Liver (tissue), 9 donors: Measurements from ENCODE around the gene FYB2. TPM values are rescaled to one million over a fixed set of nuclear protein-coding genes. Genes with fewer than 3 reads are reported as not detected.

Experiments used
- DNase-seq: peaks from one replicate; pipeline ENCODE4 v3.0.0-alpha.2; 2017; ENCODE audit warnings: low spot score
- H3K27ac ChIP-seq, 2 donors: one replicate each; pipeline ENCODE4 v1.7.0; 2013; ENCODE audit warnings: inconsistent platforms in 2 of 2, low read length in 2 of 2, control low read depth in 1 of 2, low read depth in 1 of 2, mild to moderate bottlenecking in 1 of 2
- H3K27me3 ChIP-seq, 4 donors: one replicate each; pipeline versions ENCODE4 v1.6.1 to v1.7.0; 2013; ENCODE audit warnings: low read length in 3 of 4, inconsistent platforms in 1 of 4, mild to moderate bottlenecking in 1 of 4, moderate library complexity in 1 of 4; ENCODE audit not compliant: control insufficient read depth in 4 of 4, insufficient read depth in 4 of 4
- H3K36me3 ChIP-seq, 4 donors: one replicate each; pipeline versions ENCODE4 v1.6.1 to v1.7.0; 2013; ENCODE audit warnings: low read length in 3 of 4, mild to moderate bottlenecking in 3 of 4, low read depth in 1 of 4, moderate library complexity in 1 of 4; ENCODE audit not compliant: control insufficient read depth in 4 of 4, insufficient read depth in 3 of 4
- H3K4me1 ChIP-seq, 4 donors: one replicate each; pipeline versions ENCODE4 v1.6.1 to v1.7.0; 2013; ENCODE audit warnings: low read length in 3 of 4, mild to moderate bottlenecking in 3 of 4, moderate library complexity in 1 of 4; ENCODE audit not compliant: control insufficient read depth in 4 of 4, insufficient read depth in 4 of 4
- H3K4me3 ChIP-seq, 3 donors: one replicate each; pipeline versions ENCODE4 v1.6.1 to v1.7.0; 2013; ENCODE audit warnings: low read length in 3 of 3, control low read depth in 1 of 3, low read depth in 1 of 3, mild to moderate bottlenecking in 1 of 3
- H3K9ac ChIP-seq, 2 donors: one replicate each; pipeline ENCODE4 v1.7.0; 2013; ENCODE audit warnings: low read length in 2 of 2, mild to moderate bottlenecking in 2 of 2, moderate library complexity in 2 of 2, control low read depth in 1 of 2, low read depth in 1 of 2
- H3K9me3 ChIP-seq, 4 donors: one replicate each; pipeline versions ENCODE4 v1.6.1 to v1.7.0; 2013; ENCODE audit warnings: low read length in 3 of 4; ENCODE audit not compliant: control insufficient read depth in 4 of 4
- ATF3 ChIP-seq: IDR thresholded peaks from 2 replicates; pipeline ENCODE4 v1.6.1; 2016; ENCODE audit warnings: antibody characterized with exemption
- CTCF ChIP-seq: fragments of 150-350 bp; IDR thresholded peaks from 2 replicates; pipeline ENCODE4 v1.5.1; 2017; ENCODE audit warnings: improper control_type of control experiment, low read depth, low read length; ENCODE audit not compliant: missing input control
- EGR1 ChIP-seq, 2 donors: IDR thresholded peaks; 2 replicates each; pipeline ENCODE4 v1.6.1; 2016 to 2018; ENCODE audit warnings: antibody characterized with exemption in 2 of 2, low read depth in 2 of 2
- FOXA1 ChIP-seq: IDR thresholded peaks from 2 replicates; pipeline ENCODE4 v1.6.1; 2016; ENCODE audit warnings: antibody characterized with exemption
- FOXA2 ChIP-seq: IDR thresholded peaks from 2 replicates; pipeline ENCODE4 v1.6.1; 2016; ENCODE audit warnings: antibody characterized with exemption
- GABPA ChIP-seq, 2 donors: IDR thresholded peaks in 1 of 2; conservative IDR thresholded peaks in 1 of 2; 2 replicates each; pipeline ENCODE4 v1.6.1; 2016; ENCODE audit warnings: antibody characterized with exemption in 2 of 2, mild to moderate bottlenecking in 1 of 2, moderate library complexity in 1 of 2
- HNF4A ChIP-seq, 2 donors: conservative IDR thresholded peaks; 2 replicates each; pipeline ENCODE4 v1.6.1; 2016; ENCODE audit warnings: antibody characterized with exemption in 2 of 2, mild to moderate bottlenecking in 2 of 2
- HNF4G ChIP-seq: IDR thresholded peaks from 2 replicates; pipeline ENCODE4 v1.6.1; 2016; ENCODE audit warnings: antibody characterized with exemption
- JUND ChIP-seq, 2 donors: IDR thresholded peaks; 2 replicates each; pipeline ENCODE4 v1.6.1; 2016; ENCODE audit warnings: antibody characterized with exemption in 2 of 2
- NR2F2 ChIP-seq: IDR thresholded peaks from 2 replicates; pipeline ENCODE4 v1.6.1; 2016; ENCODE audit warnings: antibody characterized with exemption
- RAD21 ChIP-seq, 2 donors: IDR thresholded peaks; 2 replicates each; pipeline ENCODE4 v1.6.1; 2016; ENCODE audit warnings: antibody characterized with exemption in 2 of 2, mild to moderate bottlenecking in 2 of 2
- REST ChIP-seq: IDR thresholded peaks from 2 replicates; pipeline ENCODE4 v1.6.1; 2016; ENCODE audit warnings: antibody characterized with exemption, mild to moderate bottlenecking
- RXRA ChIP-seq, 2 donors: IDR thresholded peaks; 2 replicates each; pipeline ENCODE4 v1.6.1; 2017 to 2018; ENCODE audit warnings: antibody characterized with exemption in 2 of 2, mild to moderate bottlenecking in 1 of 2
- SP1 ChIP-seq: IDR thresholded peaks from 2 replicates; pipeline ENCODE4 v1.6.1; 2018; ENCODE audit warnings: antibody characterized with exemption, mild to moderate bottlenecking
- TAF1 ChIP-seq: conservative IDR thresholded peaks from 2 replicates; pipeline ENCODE4 v1.6.1; 2016; ENCODE audit warnings: antibody characterized with exemption, mild to moderate bottlenecking
- YY1 ChIP-seq: IDR thresholded peaks from 2 replicates; pipeline ENCODE4 v1.6.1; 2016; ENCODE audit warnings: antibody characterized with exemption, mild to moderate bottlenecking
- WGBS: extraction: QIAGEN DNeasy Blood & Tissue Kit; methylation state at CpG from one replicate; pipeline ENCODE4 v1.1.7; 2013; 5-methylcytosine and 5-hydroxymethylcytosine counted together
- polyA plus RNA-seq, 2 donors: library from polyadenylated mRNA; stranded (reverse) in 1 of 2; unstranded in 1 of 2; fragments of 200-250 nt in 1 of 2; fragments of >200 nt in 1 of 2; fragmentation: Nextera tagmentation in 1 of 2; extraction: Ambion mirVana in 1 of 2; gene quantifications; one replicate each; pipeline versions ENCODE4 v1.2.1 to v1.2.3, GENCODE V29; 2013 to 2015
- total RNA-seq, 2 donors: library from RNA; depleted of rRNA; stranded (reverse); fragments of >200 nt; gene quantifications; one replicate each; pipeline ENCODE4 v1.2.3, GENCODE V29; 2014
- TF ChIP-seq, protein P1 (sequence below): IDR thresholded peaks from 2 replicates; pipeline ENCODE4 v1.6.1; 2016; ENCODE audit warnings: antibody characterized with exemption
- TF ChIP-seq, protein P2 (sequence below): IDR thresholded peaks from 2 replicates; pipeline ENCODE4 v1.6.1; 2016; ENCODE audit warnings: antibody characterized with exemption
- donor health status: healthy.
- donor health status: healthy.
- donor health status: healthy.
- donor health status: healthy.
- donor health status: healthy.

Gene FYB2
- total and polyA plus RNA-seq, 4 donors = 3.3 to 31.3 (median 16.2) TPM

GRCh38 chr1:56868761-56869160, 49.6 kb upstream of the FYB2 start:
- TF ChIP-seq ATF3 (no peak), TAF1 (no peak), FOXA2 (no peak), RXRA (IDR thresholded peaks at IDR 0.05) (no peak), RAD21 (IDR thresholded peaks at IDR 0.05) (no peak), GABPA (IDR thresholded peaks at IDR 0.05 in 1 of 2, conservative IDR thresholded peaks at IDR 0.05 in 1 of 2) (no peak), HNF4G (no peak), SP1 (no peak), JUND (IDR thresholded peaks at IDR 0.05) (no peak), FOXA1 (no peak)
- TF ChIP-seq, protein P1, sequence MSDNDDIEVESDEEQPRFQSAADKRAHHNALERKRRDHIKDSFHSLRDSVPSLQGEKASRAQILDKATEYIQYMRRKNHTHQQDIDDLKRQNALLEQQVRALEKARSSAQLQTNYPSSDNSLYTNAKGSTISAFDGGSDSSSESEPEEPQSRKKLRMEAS = no peak
- no peak for DNase-seq

GRCh38 chr1:56867491-56867890, 48.3 kb upstream of the FYB2 start:
- TF ChIP-seq HNF4G (no peak), EGR1 (IDR thresholded peaks at IDR 0.05; ENCODE audit: low read depth in 2 of 2) (no peak), RAD21 (IDR thresholded peaks at IDR 0.05) (no peak), JUND (IDR thresholded peaks at IDR 0.05) (no peak), FOXA1 (no peak), CTCF (no peak), GABPA (IDR thresholded peaks at IDR 0.05 in 1 of 2, conservative IDR thresholded peaks at IDR 0.05 in 1 of 2) (no peak), YY1 (no peak), SP1 (no peak), FOXA2 (no peak), RXRA (IDR thresholded peaks at IDR 0.05) (no peak), REST (no peak), HNF4A (conservative IDR thresholded peaks at IDR 0.05) (no peak), NR2F2 (no peak)
- TF ChIP-seq, protein P1 = no peak
- TF ChIP-seq, protein P2, sequence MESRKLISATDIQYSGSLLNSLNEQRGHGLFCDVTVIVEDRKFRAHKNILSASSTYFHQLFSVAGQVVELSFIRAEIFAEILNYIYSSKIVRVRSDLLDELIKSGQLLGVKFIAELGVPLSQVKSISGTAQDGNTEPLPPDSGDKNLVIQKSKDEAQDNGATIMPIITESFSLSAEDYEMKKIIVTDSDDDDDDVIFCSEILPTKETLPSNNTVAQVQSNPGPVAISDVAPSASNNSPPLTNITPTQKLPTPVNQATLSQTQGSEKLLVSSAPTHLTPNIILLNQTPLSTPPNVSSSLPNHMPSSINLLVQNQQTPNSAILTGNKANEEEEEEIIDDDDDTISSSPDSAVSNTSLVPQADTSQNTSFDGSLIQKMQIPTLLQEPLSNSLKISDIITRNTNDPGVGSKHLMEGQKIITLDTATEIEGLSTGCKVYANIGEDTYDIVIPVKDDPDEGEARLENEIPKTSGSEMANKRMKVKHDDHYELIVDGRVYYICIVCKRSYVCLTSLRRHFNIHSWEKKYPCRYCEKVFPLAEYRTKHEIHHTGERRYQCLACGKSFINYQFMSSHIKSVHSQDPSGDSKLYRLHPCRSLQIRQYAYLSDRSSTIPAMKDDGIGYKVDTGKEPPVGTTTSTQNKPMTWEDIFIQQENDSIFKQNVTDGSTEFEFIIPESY = no peak
- H3K9me3 ChIP-seq = peaks cover 0 to 5% (median 0%) of the 10 kb centered on the region in 4 donors
- H3K4me1 ChIP-seq = no peaks in the 10 kb centered on the region
- no peak overlapping the region for H3K27ac ChIP-seq
- no peak overlapping the region for H3K9ac ChIP-seq
- DNase-seq = no peak
- WGBS = 89% methylated on average over 5 of the region's 5 CpGs
- no peak overlapping the region for H3K4me3 ChIP-seq
- peaks cover 0 to 46% (median 25%) of the 10 kb centered on the region in 4 donors for H3K36me3 ChIP-seq
- no peaks in the 10 kb centered on the region for H3K27me3 ChIP-seq

More at GRCh38 chr1:56868761-56869160, 49.6 kb upstream of the FYB2 start:
- 82% methylated on average over 2 of the region's 2 CpGs for WGBS
- Histone ChIP-seq H3K27ac (no peak overlapping the region), H3K4me3 (no peak overlapping the region), H3K9ac (no peak overlapping the region), H3K27me3 (no peaks in the 10 kb centered on the region), H3K36me3 (peaks cover 4 to 56% (median 35%) of the 10 kb centered on the region in 4 donors), H3K9me3 (peaks cover 0 to 5% (median 0%) of the 10 kb centered on the region in 4 donors), H3K4me1 (peaks cover 0 to 4% (median 0%) of the 10 kb centered on the region in 4 donors)
